ENCODE data around the gene SLC66A2.

Gene SLC66A2

DNA sequence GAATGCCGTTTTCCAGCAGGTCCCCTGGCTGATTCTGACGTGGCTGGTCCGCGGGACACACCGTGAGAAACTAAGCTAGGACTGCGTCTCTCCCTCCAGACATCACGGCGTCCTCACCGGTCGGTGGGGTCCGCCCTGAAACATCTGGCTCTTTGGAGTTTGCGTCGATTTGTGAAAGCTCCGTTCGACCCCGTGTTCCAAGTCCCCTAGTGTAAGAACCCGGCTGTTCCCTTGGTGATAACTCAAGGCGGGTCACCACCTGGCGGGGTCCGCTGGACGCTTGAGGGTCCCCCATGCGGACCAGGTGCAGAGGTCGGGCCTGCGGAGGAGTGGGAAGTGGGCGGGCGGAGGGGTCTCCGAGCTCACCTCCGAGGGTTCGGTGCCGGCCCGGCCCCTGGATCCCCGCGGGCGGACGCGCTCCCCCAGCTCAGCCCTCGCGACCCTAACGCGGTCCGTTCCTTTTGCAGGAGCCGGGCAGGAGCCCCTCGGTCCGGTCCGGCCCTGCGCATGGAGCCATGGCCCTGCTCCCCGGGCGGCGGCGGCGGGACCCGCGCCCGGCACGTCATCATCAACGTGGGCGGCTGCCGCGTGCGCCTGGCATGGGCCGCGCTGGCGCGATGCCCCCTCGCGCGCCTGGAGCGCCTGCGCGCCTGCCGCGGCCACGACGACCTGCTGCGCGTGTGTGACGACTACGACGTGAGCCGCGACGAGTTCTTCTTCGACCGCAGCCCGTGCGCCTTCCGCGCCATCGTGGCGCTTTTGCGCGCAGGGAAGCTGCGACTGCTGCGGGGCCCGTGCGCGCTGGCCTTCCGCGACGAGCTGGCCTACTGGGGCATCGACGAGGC lies 88.1 kb downstream of the SLC66A2 start:
- no peak for TF ChIP-seq CTCF (IDR thresholded peaks at IDR 0.05; ENCODE audit: insufficient read depth, low read length, missing control alignments)
- CTCF ChIA-PET = no interaction called here

GRCh38 chr18:79862562-79862961 lies 88.9 kb downstream of the SLC66A2 start:
- no peak overlapping the region for H3K4me3 ChIP-seq (ENCODE audit: low read depth, low read length)
- POLR2A ChIA-PET = no interaction called here
- no peak for TF ChIP-seq CTCF (IDR thresholded peaks at IDR 0.05; ENCODE audit: insufficient read depth, low read length, missing control alignments)
- CTCF ChIA-PET = no interaction called here
- DNase-seq (ENCODE audit: low read depth, low spot score) = no peak

More for the DNA sequence above, 88.1 kb downstream of the SLC66A2 start:
- no peak for DNase-seq (ENCODE audit: low read depth, low spot score)
- POLR2A ChIA-PET = no interaction called here
- H3K4me3 ChIP-seq (ENCODE audit: low read depth, low read length) = no peak overlapping the region

DNA sequence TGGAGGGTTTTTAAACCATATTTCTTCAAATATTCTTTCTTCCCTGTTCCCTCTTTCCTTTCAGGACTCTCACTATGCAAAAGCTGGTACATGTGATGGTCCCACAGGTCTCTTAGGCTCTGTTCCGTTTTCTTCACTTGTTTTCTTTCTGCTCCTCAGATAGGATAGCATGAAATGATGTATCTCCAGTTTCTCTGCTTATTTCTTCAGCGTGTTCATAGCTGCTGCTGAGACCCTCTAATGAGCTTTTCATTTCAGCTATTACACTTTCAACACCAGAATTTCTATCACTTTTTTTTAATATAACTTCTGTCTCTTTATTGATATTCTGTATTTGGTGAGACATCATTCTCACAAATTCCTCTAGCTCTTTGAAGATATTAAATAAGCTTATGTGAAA lies 89.8 kb downstream of the SLC66A2 start:
- ChIA-PET CTCF (no interaction called here), POLR2A (no interaction called here)
- DNase-seq (ENCODE audit: low read depth, low spot score) = no peak
- TF ChIP-seq CTCF (IDR thresholded peaks at IDR 0.05; ENCODE audit: insufficient read depth, low read length, missing control alignments) = no peak
- H3K4me3 ChIP-seq (ENCODE audit: low read depth, low read length) = no peak overlapping the region

GRCh38 chr18:79859314-79859713 lies 92.1 kb downstream of the SLC66A2 start:
- POLR2A ChIA-PET = no interaction called here
- DNase-seq (ENCODE audit: low read depth, low spot score) = no peak
- no peak overlapping the region for H3K4me3 ChIP-seq (ENCODE audit: low read depth, low read length)
- TF ChIP-seq CTCF (IDR thresholded peaks at IDR 0.05; ENCODE audit: insufficient read depth, low read length, missing control alignments) = no peak
- CTCF ChIA-PET = no interaction called here

DNA sequence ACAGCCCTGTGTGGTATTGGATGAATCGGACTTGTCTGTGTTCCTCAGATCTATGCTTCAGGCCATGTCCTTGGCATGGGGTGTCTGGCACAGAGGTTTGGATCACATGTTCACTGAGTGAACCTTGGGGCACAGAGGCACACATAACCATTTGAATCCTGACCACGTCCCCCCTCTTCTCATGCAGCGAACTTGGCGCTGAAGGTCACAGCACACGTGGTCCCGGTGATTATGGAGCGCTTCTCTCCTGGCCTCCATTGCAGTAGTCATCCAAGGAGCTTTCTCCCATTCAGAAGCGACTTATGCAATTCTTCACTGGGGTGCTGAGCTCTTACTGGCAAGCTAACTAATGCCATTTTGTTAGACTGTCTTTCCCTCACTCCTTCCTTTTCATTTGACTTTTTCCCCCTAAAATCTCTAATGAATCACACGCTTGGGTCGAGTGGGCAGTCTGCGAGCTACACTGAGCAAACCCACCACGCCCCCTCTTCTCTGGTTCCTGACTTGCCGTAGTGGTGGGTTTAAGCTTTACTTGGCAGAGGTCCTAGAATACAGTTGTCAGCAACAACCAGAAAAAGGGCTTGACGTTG lies 94.3 kb downstream of the SLC66A2 start:
- no peak for DNase-seq (ENCODE audit: low read depth, low spot score)
- CTCF ChIA-PET = no interaction called here
- POLR2A ChIA-PET = no interaction called here
- no peak overlapping the region for H3K4me3 ChIP-seq (ENCODE audit: low read depth, low read length)
- TF ChIP-seq CTCF (IDR thresholded peaks at IDR 0.05; ENCODE audit: insufficient read depth, low read length, missing control alignments) = no peak

DNA sequence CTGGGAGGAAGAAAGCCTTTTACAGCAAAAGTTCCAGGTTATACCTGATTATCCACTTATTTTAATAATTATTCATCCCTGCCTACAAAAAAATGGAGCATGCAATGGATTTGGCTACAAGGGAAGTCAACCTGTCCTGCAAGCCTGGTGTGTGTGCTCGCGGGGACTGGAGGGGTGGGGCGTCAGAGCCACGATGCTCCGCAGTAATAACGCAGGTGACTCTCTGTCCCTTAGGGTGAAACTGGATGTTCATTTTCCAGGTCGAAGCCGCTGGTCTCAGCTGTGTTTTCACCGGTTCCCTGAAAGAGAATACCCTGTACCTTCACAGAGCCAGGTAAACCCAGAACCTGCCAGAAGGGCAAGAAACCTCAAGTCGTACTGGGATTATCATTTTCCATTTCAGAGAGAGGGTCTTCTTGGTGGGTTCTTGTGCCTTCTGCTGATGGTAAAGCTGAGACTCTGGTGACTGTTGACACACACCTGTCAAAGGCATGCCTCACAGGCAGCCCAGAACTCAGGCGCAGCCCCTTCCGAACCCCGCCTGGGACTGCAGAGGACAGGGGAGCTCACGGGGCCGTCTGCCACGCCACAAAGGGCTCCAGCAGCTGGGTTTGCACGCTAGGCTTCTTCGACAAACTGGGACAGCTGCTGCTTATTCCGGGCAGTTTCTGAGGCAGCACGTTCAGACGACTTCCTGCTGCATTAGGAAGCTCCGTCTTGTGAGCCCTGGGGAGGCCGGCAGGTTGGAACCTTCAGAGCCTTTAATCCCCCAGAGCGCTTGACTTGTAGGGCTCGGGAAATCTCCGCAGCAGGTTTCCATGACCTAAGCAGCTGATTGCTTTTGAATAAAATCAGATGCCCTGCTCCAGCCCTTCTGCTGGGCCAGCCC lies 95.1 kb downstream of the SLC66A2 start:
- no peak for DNase-seq (ENCODE audit: low read depth, low spot score)
- ChIA-PET CTCF (no interaction called here), POLR2A (no interaction called here)
- no peak overlapping the region for H3K4me3 ChIP-seq (ENCODE audit: low read depth, low read length)
- TF ChIP-seq CTCF (IDR thresholded peaks at IDR 0.05; ENCODE audit: insufficient read depth, low read length, missing control alignments) = no peak
